ENCODE data around the gene RPL11.
"Not testable (repeated sequence)": the region's sequence is repeated elsewhere in the genome, so short reads cannot be mapped to it uniquely, and the experiment has no call there.

RPL11 gene

DNA sequence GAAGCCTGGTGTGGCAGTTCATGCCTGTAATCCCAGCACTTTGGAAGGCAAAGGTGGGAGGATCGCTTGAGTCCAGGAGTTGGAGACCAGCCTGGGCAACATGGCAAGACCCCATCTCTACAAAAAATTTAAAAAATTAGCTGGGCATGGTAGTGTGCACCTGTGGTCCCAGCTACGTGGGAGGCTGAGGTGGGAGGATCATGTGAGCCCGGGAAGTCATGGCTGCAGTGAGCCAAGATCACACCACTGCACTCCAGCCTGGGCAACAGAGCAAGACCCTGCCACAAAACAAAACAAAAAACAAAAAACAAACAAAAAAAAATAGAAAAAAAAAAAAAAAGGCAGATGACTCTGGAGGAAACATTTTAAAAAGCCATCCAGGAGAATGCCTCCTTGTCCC lies 3.9 kb upstream of the RPL11 start:
- not testable (repeated sequence) for DNase-seq

DNA sequence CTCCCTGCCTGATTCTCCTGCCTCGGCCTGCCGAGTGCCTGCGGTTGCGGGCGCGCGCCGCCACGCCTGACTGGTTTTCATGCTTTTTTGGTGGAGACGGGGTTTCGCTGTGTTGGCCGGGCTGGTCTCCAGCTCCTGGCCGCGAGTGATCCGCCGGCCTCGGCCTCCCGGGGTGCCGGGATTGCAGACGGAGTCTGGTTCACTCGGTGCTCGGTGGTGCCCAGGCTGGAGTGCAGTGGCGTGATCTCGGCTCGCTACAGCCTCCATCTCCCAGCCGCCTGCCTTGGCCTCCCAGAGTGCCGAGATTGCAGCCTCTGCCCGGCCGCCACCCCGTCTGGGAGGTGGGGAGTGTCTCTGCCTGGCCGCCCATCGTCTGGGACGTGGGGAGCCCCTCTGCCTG lies 3.3 kb upstream of the RPL11 start:
- not testable (repeated sequence) for DNase-seq

GRCh38 chr1:23692308-23692871 lies 784 bp downstream of the RPL11 start:
- DNase-seq: no peak

DNA sequence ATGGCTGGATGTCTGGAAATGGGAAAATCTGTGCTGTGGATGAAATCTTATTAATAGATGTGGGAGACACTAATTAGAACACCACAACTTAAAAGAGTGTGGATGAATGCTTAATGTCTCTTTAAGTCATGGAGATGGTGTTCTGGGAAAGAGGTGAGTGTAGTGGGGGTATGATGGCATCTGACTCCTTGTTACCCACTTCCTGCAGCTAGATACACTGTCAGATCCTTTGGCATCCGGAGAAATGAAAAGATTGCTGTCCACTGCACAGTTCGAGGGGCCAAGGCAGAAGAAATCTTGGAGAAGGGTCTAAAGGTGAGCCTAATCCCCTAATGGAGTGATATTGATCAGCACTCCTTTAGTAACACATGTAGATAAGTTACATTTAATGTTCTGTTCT lies 2.0 kb downstream of the RPL11 start:
- DNase-seq: no peak

GRCh38 chr1:23694371-23694770 lies 2.8 kb downstream of the RPL11 start:
- no peak for DNase-seq

DNA sequence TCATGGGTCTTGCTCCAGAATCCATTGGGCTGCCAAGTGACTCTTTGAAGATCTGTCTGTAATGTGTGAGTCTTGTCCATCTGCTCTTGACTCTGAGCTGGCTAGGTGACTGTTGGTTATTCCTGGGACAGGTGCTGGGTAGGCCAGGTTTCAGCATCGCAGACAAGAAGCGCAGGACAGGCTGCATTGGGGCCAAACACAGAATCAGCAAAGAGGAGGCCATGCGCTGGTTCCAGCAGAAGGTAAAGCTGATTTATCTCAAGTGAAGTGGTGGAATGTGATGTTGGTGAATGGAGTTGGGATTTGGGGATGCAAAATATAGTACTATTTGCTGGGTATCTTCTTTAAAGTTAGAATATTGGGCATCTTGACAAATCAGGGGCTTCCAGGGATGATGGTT lies 4.1 kb downstream of the RPL11 start:
- DNase-seq: no peak

GRCh38 chr1:23696335-23696989 lies 4.9 kb downstream of the RPL11 start:
- DNase-seq: no peak

- no peak for DNase-seq
Observed at GRCh38 chr1:23698466-23698865, 6.9 kb downstream of the RPL11 start.

- DNase-seq: no peak
Observed at GRCh38 chr1:23699280-23700179, 7.9 kb downstream of the RPL11 start.

GRCh38 chr1:23701310-23701709 lies 9.7 kb downstream of the RPL11 start:
- no peak for DNase-seq

DNA sequence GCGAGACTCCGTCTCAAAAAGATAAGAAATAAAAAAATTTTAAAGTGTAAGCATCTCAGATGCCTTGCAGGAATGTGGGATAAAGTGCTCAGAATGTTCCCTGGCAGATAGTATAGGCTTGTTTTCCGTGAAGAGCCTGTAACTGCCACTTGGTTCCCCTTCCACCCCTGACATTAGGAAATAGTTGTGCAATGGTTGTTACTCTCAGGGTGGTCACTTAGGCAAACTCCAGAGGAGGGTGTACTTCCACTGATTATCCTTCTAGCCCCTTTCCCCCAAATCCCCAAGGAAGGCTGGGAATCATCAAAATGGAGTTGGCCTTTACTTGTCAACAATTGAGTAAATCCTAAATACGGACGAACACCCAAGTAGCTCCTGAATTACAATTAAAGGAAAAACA lies 10.4 kb downstream of the RPL11 start:
- DNase-seq: no peak

DNA sequence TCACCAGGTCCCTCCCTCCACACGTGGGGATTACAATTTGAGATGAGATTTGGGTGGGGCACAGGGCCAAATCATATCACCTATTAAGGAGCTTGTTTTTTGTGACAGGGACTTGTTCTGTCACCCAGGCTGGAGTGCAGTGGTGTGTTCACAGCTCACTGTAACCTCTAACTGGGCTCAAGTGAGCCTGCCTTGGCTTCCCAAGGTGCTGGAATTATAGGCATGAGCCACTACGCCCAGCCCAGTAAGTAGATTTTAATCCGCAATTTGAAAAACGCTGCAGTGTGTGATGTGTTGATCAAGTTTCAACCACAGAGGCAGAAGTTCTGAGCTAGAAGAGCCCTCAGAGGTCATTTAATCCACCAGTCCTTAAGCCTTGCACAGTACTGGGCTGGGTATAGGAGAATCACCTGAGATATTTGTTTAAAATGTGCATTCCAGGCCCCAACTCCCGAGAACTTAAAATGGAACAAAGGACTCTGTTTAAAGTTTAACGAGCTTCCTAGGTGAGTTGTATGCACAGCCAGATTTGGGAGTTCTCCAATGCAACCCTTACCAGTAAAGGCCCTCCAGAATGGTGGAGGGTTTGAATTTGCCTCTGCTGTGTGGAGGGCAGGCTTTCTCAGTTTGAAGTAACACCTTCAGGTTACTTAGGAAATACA lies 13.4 kb downstream of the RPL11 start:
- no peak for DNase-seq

GRCh38 chr1:23709229-23709628 lies 17.6 kb downstream of the RPL11 start:
- DNase-seq: no peak

GRCh38 chr1:23718482-23718881 lies 26.9 kb downstream of the RPL11 start:
- no peak for DNase-seq

GRCh38 chr1:23719162-23719820 lies 27.7 kb downstream of the RPL11 start:
- no peak for DNase-seq

- peak; percentile 20 to 32 for DNase-seq
Observed at GRCh38 chr1:23720256-23720995, 28.8 kb downstream of the RPL11 start.

DNA sequence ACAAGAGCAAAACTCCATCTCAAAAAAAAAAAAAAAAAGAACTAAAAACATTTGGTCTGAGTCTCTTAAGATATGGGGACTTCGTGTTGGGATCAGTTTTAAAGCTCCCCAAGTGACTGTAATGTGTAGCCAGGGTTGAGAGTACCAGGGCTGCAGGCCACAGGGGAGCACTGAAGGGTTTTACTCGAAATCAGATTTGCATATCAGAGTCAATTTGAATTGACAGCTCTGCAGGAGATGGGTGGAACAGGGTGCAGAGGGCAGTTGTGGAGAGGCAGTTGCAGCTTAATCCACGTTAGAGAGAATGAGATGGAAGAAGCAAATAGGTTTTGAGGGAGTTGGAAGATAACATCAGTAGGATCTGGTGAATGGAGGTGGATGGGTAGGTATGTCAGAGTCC lies 31.0 kb downstream of the RPL11 start:
- no peak for DNase-seq

GRCh38 chr1:23726686-23727085 lies 35.1 kb downstream of the RPL11 start:
- DNase-seq: no peak

DNA sequence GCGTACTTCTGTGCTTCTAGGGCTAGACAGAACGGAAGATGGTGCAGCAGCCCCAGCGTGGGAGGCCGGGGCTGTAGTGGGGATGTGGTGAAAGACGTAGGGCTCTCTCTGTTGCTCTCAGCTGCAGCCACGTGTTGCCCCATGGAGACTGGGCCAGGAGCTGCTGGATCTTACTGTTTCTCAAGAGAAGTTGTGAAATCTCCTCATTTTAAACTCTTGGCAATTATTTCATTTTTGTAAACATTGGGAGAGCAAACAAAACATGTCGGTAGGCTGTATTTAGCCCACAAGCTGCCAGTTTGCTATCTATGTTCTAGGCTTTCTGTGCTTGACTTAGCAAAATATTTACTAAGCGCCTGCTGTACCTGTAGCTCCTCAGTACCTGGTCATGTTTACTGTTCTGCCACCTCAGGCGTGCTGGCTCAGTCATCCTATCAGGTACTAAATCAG lies 35.8 kb downstream of the RPL11 start:
- peak in 1 of 2 donors; percentile 31 for DNase-seq

- no peak for DNase-seq
Observed at GRCh38 chr1:23732363-23733224, 41.0 kb downstream of the RPL11 start.

DNA sequence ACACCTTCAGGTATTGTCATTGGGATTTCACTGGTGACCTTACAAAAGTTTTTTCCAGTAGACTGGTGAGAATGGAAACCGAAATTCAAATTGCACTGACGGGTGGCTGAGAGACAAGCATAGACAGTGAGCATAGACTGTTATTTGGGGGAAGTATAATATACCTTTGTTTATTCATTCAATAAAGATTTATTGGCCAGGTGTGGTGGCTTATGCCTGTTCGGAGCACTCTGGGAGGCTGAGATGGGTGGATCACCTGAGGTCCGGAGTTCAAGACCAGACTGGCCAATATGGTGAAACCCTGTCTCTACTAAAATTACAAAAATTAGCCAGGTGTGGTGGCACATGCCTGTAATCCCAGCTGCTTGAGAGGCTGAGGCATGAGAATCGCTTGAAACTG lies 41.7 kb downstream of the RPL11 start:
- not testable (repeated sequence) for DNase-seq
